Breast epithelium (tissue), 3 donors: Measurements from ENCODE around the gene FAM3C.

ENCODE experiments used
- CTCF ChIP-seq, 3 donors: fragments of 450-650 bp; IDR thresholded peaks; one replicate each; pipeline ENCODE4 v1.5.1; 2016 to 2017; ENCODE audit warnings: antibody characterized with exemption in 3 of 3, mild to moderate bottlenecking in 3 of 3, moderate library complexity in 3 of 3
- POLR2AphosphoS5 ChIP-seq, 3 donors: sonication (generic); formaldehyde crosslinking; IDR thresholded peaks; one replicate each; pipeline ENCODE4 v1.6.1; 2017; ENCODE audit warnings: antibody characterized with exemption in 3 of 3

DNA sequence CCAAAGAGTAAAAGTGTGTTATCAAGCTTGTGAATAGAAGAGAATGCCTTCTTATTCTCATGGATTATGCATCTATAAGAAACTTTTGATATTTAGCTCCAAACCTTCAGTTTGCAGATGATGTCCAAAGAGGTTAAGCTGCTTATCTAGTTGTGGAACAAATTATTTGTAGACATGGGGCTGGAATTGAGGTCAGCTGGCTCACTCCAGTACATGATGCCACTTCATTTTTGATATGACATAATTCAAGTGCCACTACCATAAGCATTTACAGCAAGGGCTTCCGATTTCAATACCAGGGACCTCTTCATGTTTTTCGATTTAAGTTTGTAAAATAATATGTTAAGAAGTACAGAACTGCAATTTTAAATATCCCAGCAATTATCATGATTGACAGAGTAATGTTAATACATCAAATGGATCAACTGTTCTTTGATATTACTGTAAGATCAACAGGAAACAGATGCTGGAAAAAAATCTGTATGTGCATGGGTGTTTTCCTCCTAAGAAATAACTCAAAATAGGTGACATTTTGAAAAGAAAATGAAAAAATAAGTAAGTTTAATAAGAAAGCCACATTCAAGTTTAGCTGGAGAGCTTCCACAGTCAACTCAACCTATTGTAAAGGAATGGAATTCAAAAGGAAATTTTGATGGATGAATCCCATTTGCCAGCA lies 12.7 kb downstream of the FAM3C start:
- TF ChIP-seq CTCF (IDR thresholded peaks at IDR 0.05) (no peak), POLR2AphosphoS5 (IDR thresholded peaks at IDR 0.05) (no peak)
